ENCODE measurements around the gene FADS2. TPM values are rescaled to one million over a fixed set of nuclear protein-coding genes. Genes with fewer than 3 reads are reported as not detected.

The FADS2 gene
- total RNA-seq, 4 donors from 2014 or later: 1.6 to 30.7 (median 12.0) TPM

- no peak for DNase-seq
- Histone ChIP-seq H3K4me1 (peaks cover 0 to 8% (median 2%) of the 10 kb centered on the region in 4 donors), H3K27ac (no peak overlapping the region)
Measured at GRCh38 chr11:61869708-61870451, 41.8 kb downstream of the FADS2 start.

GRCh38 chr11:61870541-61871031 is 42.5 kb downstream of the FADS2 start:
- Histone ChIP-seq H3K4me3 (no peak overlapping the region), H3K27ac (no peak overlapping the region), H3K4me1 (peaks cover 0 to 8% (median 2%) of the 10 kb centered on the region in 4 donors), H3K36me3 (no peaks in the 10 kb centered on the region), H3K27me3 (no peaks in the 10 kb centered on the region), H3K9me3 (no peaks in the 10 kb centered on the region)
- no peak for DNase-seq
- TF ChIP-seq POLR2A (IDR thresholded peaks at IDR 0.05): no peak
- TF ChIP-seq CTCF (IDR thresholded peaks at IDR 0.05): no peak

More at GRCh38 chr11:61869708-61870451, 41.8 kb downstream of the FADS2 start:
- Histone ChIP-seq H3K36me3 (no peaks in the 10 kb centered on the region), H3K4me3 (no peak overlapping the region), H3K9me3 (no peaks in the 10 kb centered on the region), H3K27me3 (no peaks in the 10 kb centered on the region)
- TF ChIP-seq POLR2A (IDR thresholded peaks at IDR 0.05) (no peak), CTCF (IDR thresholded peaks at IDR 0.05) (no peak)

GRCh38 chr11:61871158-61871597 is 43.1 kb downstream of the FADS2 start:
- no peaks in the 10 kb centered on the region for H3K36me3 ChIP-seq
- H3K27ac ChIP-seq: no peak overlapping the region
- no peaks in the 10 kb centered on the region for H3K9me3 ChIP-seq
- DNase-seq: peak; percentile 66 to 82 (median 81)
- H3K27me3 ChIP-seq: no peaks in the 10 kb centered on the region
- TF ChIP-seq POLR2A (IDR thresholded peaks at IDR 0.05) (no peak), CTCF (IDR thresholded peaks at IDR 0.05) (peak; percentile 74 to 91 (median 82))
- H3K4me1 ChIP-seq: peaks cover 0 to 8% (median 2%) of the 10 kb centered on the region in 4 donors
- peak overlapping the region in 1 of 4 donors; percentile 24 for H3K4me3 ChIP-seq

- Histone ChIP-seq H3K27me3 (no peaks in the 10 kb centered on the region), H3K27ac (no peak overlapping the region), H3K9me3 (no peaks in the 10 kb centered on the region), H3K36me3 (no peaks in the 10 kb centered on the region), H3K4me1 (peaks cover 0 to 8% (median 2%) of the 10 kb centered on the region in 4 donors), H3K4me3 (no peak overlapping the region)
- no peak for DNase-seq
- TF ChIP-seq POLR2A (IDR thresholded peaks at IDR 0.05) (no peak), CTCF (IDR thresholded peaks at IDR 0.05) (no peak)
Measured at GRCh38 chr11:61872935-61873565, 45.0 kb downstream of the FADS2 start.

GRCh38 chr11:61873588-61874376 is 45.7 kb downstream of the FADS2 start:
- Histone ChIP-seq H3K36me3 (no peaks in the 10 kb centered on the region), H3K27me3 (no peaks in the 10 kb centered on the region), H3K4me3 (no peak overlapping the region), H3K4me1 (peaks cover 0 to 8% (median 2%) of the 10 kb centered on the region in 4 donors), H3K9me3 (no peaks in the 10 kb centered on the region), H3K27ac (no peak overlapping the region)
- TF ChIP-seq POLR2A (IDR thresholded peaks at IDR 0.05): no peak
- TF ChIP-seq CTCF (IDR thresholded peaks at IDR 0.05): no peak
- no peak for DNase-seq
